KMS-11 (cell line): Measurements from ENCODE around the gene EPYC.

Experiments used
- H2AFZ ChIP-seq: fragments of 200-600 bp; sonication (generic); 2 replicates; pipeline ENCODE4 v1.6.1; 2016; ENCODE audit warnings: antibody characterized with exemption, mixed run types, low read depth
- H3K27ac ChIP-seq: fragments of 200-600 bp; sonication (generic); 2 replicates; pipeline ENCODE4 v1.6.1; 2016; ENCODE audit warnings: mild to moderate bottlenecking, mixed run types
- H3K27me3 ChIP-seq: fragments of 200-600 bp; sonication (generic); 2 replicates; pipeline ENCODE4 v1.6.1; 2017; ENCODE audit warnings: mild to moderate bottlenecking, low read depth, mixed run types, moderate library complexity; ENCODE audit not compliant: insufficient read depth
- H3K36me3 ChIP-seq: fragments of 200-600 bp; sonication (generic); 2 replicates; pipeline ENCODE4 v1.6.1; 2017; ENCODE audit warnings: mild to moderate bottlenecking, mixed run types; ENCODE audit not compliant: insufficient read depth
- H3K4me1 ChIP-seq: fragments of 200-600 bp; sonication (generic); 2 replicates; pipeline ENCODE4 v1.6.1; 2016; ENCODE audit warnings: mild to moderate bottlenecking, low read depth, mixed run types; ENCODE audit not compliant: poor library complexity, severe bottlenecking
- H3K4me2 ChIP-seq: fragments of 200-600 bp; sonication (generic); 2 replicates; pipeline ENCODE4 v1.7.0; 2016; ENCODE audit warnings: mild to moderate bottlenecking, mixed run types
- H3K4me3 ChIP-seq: fragments of 200-600 bp; sonication (generic); IDR thresholded peaks from 2 replicates; pipeline ENCODE4 v1.6.1; 2017; ENCODE audit warnings: low read depth, low read length, mixed read lengths; ENCODE audit not compliant: insufficient read depth
- H3K79me2 ChIP-seq: fragments of 200-600 bp; sonication (generic); 2 replicates; pipeline ENCODE4 v1.6.1; 2016; ENCODE audit warnings: low read depth, mixed run types; ENCODE audit not compliant: insufficient read depth
- H3K9ac ChIP-seq: fragments of 200-600 bp; sonication (generic); 2 replicates; pipeline ENCODE4 v1.6.1; 2016; ENCODE audit warnings: mild to moderate bottlenecking, mixed run types
- H4K20me1 ChIP-seq: fragments of 200-600 bp; sonication (generic); 2 replicates; pipeline ENCODE4 v1.6.1; 2016; ENCODE audit warnings: mild to moderate bottlenecking, mixed run types; ENCODE audit not compliant: insufficient read depth
- TF ChIP-seq, protein P1 (sequence below): fragments of 200-600 bp; sonication (generic); conservative IDR thresholded peaks from 2 replicates; pipeline ENCODE4 v1.6.1; 2017; ENCODE audit warnings: low read depth, mild to moderate bottlenecking, antibody characterized with exemption, low read length, moderate library complexity, mixed read lengths

Gene EPYC

GRCh38 chr12:90940872-90941499 lies 63.8 kb downstream of the EPYC start:
- Histone ChIP-seq H3K27me3 (no peaks in the 10 kb centered on the region), H3K4me1 (no peaks in the 10 kb centered on the region), H3K36me3 (no peaks in the 10 kb centered on the region), H3K4me3 (no peak overlapping the region), H2AFZ (no peak overlapping the region), H4K20me1 (no peaks in the 10 kb centered on the region), H3K79me2 (no peaks in the 10 kb centered on the region), H3K27ac (no peak overlapping the region), H3K9ac (no peak overlapping the region), H3K4me2 (no peak overlapping the region)
- TF ChIP-seq, protein P1, sequence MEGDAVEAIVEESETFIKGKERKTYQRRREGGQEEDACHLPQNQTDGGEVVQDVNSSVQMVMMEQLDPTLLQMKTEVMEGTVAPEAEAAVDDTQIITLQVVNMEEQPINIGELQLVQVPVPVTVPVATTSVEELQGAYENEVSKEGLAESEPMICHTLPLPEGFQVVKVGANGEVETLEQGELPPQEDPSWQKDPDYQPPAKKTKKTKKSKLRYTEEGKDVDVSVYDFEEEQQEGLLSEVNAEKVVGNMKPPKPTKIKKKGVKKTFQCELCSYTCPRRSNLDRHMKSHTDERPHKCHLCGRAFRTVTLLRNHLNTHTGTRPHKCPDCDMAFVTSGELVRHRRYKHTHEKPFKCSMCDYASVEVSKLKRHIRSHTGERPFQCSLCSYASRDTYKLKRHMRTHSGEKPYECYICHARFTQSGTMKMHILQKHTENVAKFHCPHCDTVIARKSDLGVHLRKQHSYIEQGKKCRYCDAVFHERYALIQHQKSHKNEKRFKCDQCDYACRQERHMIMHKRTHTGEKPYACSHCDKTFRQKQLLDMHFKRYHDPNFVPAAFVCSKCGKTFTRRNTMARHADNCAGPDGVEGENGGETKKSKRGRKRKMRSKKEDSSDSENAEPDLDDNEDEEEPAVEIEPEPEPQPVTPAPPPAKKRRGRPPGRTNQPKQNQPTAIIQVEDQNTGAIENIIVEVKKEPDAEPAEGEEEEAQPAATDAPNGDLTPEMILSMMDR, result peak; percentile 70

GRCh38 chr12:90939382-90939781 lies 65.4 kb downstream of the EPYC start:
- no peak overlapping the region for H3K9ac ChIP-seq
- H3K27ac ChIP-seq, result no peak overlapping the region
- no peaks in the 10 kb centered on the region for H3K27me3 ChIP-seq
- TF ChIP-seq, protein P1, result no peak
- no peaks in the 10 kb centered on the region for H3K4me1 ChIP-seq
- no peak overlapping the region for H3K4me2 ChIP-seq
- no peaks in the 10 kb centered on the region for H3K36me3 ChIP-seq
- no peaks in the 10 kb centered on the region for H3K79me2 ChIP-seq
- no peak overlapping the region for H2AFZ ChIP-seq
- H4K20me1 ChIP-seq, result no peaks in the 10 kb centered on the region
- H3K4me3 ChIP-seq, result no peak overlapping the region

DNA sequence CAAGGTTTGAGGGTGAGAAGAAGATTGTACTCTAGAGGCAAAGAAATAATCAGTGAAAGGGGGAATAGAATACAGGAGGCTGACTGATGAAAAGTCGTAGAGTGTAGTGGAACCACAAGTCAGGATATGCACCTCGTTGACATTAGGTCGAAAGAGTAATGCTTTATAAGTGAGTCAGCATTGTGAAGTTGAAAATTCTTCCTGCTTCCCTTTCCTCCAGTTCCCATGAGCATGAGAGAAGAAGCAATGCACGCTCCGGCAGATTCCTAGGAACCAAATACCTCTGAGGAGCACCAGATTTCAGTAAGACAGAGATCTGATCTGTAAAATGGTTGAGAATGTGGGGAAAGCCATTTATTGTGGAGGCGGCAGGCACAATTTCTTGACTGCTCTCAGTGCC lies 66.3 kb downstream of the EPYC start:
- Histone ChIP-seq H3K36me3 (no peaks in the 10 kb centered on the region), H2AFZ (no peak overlapping the region), H3K4me1 (no peaks in the 10 kb centered on the region), H4K20me1 (no peaks in the 10 kb centered on the region), H3K4me3 (no peak overlapping the region), H3K9ac (no peak overlapping the region), H3K79me2 (no peaks in the 10 kb centered on the region), H3K27ac (no peak overlapping the region), H3K27me3 (no peaks in the 10 kb centered on the region), H3K4me2 (no peak overlapping the region)
- TF ChIP-seq, protein P1, result no peak

DNA sequence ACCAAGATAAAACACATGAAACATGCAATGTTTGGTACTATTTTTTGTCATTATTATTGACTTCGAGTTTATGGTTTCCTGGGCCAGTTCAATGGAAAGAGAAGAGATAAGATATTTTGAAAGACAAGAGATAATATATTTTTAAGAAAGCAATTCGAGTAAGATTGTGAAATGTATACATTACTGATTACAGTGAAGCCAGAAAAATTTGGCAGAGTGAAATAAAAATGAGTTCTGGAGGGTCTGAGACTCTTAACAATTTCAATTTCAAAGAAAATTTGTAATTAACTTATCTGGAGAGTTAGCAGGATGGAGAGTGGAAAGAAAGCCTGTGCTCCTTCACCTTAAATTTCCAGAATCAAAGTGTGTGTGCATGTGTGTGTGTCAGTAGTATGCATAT lies 67.1 kb downstream of the EPYC start:
- no peak overlapping the region for H2AFZ ChIP-seq
- no peak overlapping the region for H3K4me3 ChIP-seq
- no peaks in the 10 kb centered on the region for H3K36me3 ChIP-seq
- no peaks in the 10 kb centered on the region for H4K20me1 ChIP-seq
- H3K79me2 ChIP-seq, result no peaks in the 10 kb centered on the region
- H3K9ac ChIP-seq, result no peak overlapping the region
- H3K27me3 ChIP-seq, result no peaks in the 10 kb centered on the region
- no peak overlapping the region for H3K4me2 ChIP-seq
- TF ChIP-seq, protein P1, result no peak
- H3K4me1 ChIP-seq, result no peaks in the 10 kb centered on the region
- no peak overlapping the region for H3K27ac ChIP-seq
